Fibroblast of villous mesenchyme (primary cell): ENCODE results near the gene LNP1. TPM values are rescaled to one million over a fixed set of nuclear protein-coding genes. Genes with fewer than 3 reads are reported as not detected.

Source experiments
- DNase-seq: peaks from one replicate; pipeline ENCODE4 v3.0.0-alpha.2; 2010; ENCODE audit warnings: low read depth
- H3K4me3 ChIP-seq: 2 replicates; pipeline ENCODE4 v1.5.1; 2011; ENCODE audit warnings: low read depth, mild to moderate bottlenecking, low read length
- CTCF ChIP-seq: IDR thresholded peaks from 2 replicates; pipeline ENCODE4 v1.5.1; 2012; ENCODE audit warnings: low read depth, mild to moderate bottlenecking, low read length; ENCODE audit not compliant: insufficient read depth
- total RNA-seq: library from RNA; depleted of rRNA; stranded (reverse); fragments of >200 nt; gene quantifications from 2 replicates; pipeline ENCODE4 v1.2.3, GENCODE V29; 2012

Gene LNP1
- total RNA-seq, 1 donor, result 4.7 TPM

DNA sequence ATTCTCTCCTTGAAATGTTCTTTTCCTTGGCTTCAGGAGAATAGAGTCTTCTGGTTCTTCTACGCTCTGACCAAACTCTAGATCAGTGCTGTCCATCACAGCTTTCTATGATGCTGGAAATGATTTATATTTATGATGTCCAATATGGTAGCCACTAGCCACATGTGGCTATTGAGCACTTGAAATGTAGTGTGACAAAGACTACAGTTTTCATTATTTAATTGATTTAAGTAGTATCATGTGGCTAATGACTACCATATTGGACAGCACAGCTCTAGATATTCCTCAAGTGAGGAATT lies 2.9 kb downstream of the LNP1 start:
- TF ChIP-seq CTCF, result no peak

DNA sequence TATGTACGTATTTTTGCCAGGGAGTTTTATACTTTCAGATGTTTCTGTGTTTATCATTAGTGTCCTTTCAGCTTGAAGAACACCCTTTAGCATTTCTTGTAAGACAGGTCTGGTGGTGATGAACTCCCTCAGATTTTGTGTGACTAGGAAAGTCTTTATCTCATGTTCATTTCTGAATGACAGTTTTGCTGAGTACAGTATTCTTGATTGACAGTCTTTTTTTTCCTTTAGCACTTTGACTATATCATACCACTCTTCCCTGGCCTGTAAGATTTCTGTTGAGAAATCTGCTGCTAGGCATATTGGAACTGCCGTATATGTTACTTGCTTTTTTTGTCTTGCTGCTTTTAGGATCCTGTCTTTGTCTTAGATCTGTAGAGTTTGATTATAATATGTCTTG lies 5.8 kb downstream of the LNP1 start:
- DNase-seq, result no peak
- TF ChIP-seq CTCF, result no peak
- H3K4me3 ChIP-seq, result no peak overlapping the region

More for the DNA sequence above, 2.9 kb downstream of the LNP1 start:
- DNase-seq, result no peak
- H3K4me3 ChIP-seq, result no peak overlapping the region

GRCh38 chr3:100407977-100408532 lies 6.7 kb downstream of the LNP1 start:
- DNase-seq, result no peak
- no peak overlapping the region for H3K4me3 ChIP-seq
- TF ChIP-seq CTCF, result no peak

DNA sequence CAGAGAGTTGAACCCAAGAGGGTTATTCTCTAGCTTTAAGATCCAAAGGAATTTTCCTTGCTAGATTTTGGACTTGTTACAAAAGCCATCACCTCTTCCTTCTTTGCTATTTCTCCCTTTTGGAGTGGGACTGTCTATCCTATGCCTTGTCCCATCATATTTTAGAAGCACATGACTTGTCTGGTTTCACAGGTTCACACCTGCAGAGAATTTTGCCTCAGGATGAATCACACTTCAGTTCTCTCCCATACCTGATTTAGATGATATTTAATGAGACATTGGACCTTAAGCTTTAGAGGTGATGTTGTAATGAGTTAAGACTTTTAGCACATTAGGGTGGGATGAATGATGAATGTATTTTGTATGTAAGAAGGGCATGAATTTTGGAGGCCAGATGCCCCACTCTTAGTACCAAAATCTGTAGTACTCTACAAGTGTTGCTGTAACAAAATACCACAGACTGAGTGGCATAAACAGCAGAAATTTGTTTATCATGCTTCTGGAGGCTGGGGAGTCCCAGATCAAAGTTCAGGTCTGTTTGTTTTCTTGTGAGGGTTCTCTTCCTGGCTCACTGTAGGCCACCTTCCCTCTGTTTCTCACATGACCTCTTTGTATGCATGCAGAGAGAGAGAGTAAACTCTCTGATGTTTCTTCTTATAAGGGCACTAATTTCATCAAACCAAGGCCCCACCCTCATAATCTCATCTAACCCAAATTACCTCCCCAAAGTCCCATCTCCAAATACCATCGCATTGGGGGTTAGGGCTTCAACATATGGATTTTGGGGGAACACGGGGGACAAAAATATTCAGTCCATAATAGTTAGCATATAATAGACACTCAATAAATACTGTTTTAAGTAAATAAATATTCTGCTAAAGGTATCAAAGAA lies 10.0 kb downstream of the LNP1 start:
- no peak for DNase-seq
- TF ChIP-seq CTCF, result no peak
- no peak overlapping the region for H3K4me3 ChIP-seq

- no peak for TF ChIP-seq CTCF
Observed at GRCh38 chr3:100412912-100413590, 11.7 kb downstream of the LNP1 start.

GRCh38 chr3:100413613-100414012 lies 12.3 kb downstream of the LNP1 start:
- no peak for TF ChIP-seq CTCF
- no peak overlapping the region for H3K4me3 ChIP-seq
- DNase-seq, result no peak

More at GRCh38 chr3:100412912-100413590, 11.7 kb downstream of the LNP1 start:
- DNase-seq, result no peak
- H3K4me3 ChIP-seq, result no peak overlapping the region
